ENCODE data around the gene PIGZ.

Gene PIGZ

GRCh38 chr3:196902296-196902695, 66.3 kb downstream of the PIGZ start:
- DNase-seq: no peak

- no peak for DNase-seq
These were observed 66.9 kb downstream of the PIGZ start for GRCh38 chr3:196901768-196902167.
